NCI-H1694 treated with DMSO at 0.1 percent for 48 hours (cell line): ENCODE measurements around the gene CPSF4.
A peak's percentile ranks its signal among the peaks of the same experiment; 100 is the strongest.

ENCODE experiments used
- DNase-seq: peaks from one replicate; lab custom pipeline; 2025; lab: John Stamatoyannopoulos, UW

Gene CPSF4

GRCh38 chr7:99438573-99439480 lies at the start of gene CPSF4, which contains the start of gene PTCD1:
Gene CPSF4 (plus strand): TSS chr7:99438943. CDS start chr7:99439083, 140 bp downstream.
Gene PTCD1 (minus strand): TSS chr7:99438798. CDS start chr7:99435242, 3,556 bp downstream.
- peak; percentile 83 for DNase-seq

- no peak for DNase-seq
Observed at GRCh38 chr7:99389772-99390171, 49.0 kb upstream of the CPSF4 start.

GRCh38 chr7:99390941-99391602 lies 47.7 kb upstream of the CPSF4 start:
- DNase-seq, result no peak

GRCh38 chr7:99392046-99392445 lies 46.7 kb upstream of the CPSF4 start:
- no peak for DNase-seq

GRCh38 chr7:99392659-99393354 lies 45.9 kb upstream of the CPSF4 start:
- DNase-seq, result no peak

- no peak for DNase-seq
Observed at GRCh38 chr7:99393355-99394187, 45.2 kb upstream of the CPSF4 start.

- DNase-seq, result no peak
Observed at GRCh38 chr7:99394188-99394502, 44.6 kb upstream of the CPSF4 start.

- no peak for DNase-seq
Observed at GRCh38 chr7:99395616-99396327, 43.0 kb upstream of the CPSF4 start.

GRCh38 chr7:99396418-99397296 lies 42.1 kb upstream of the CPSF4 start:
- no peak for DNase-seq

- DNase-seq, result no peak
Observed at GRCh38 chr7:99397297-99397983, 41.3 kb upstream of the CPSF4 start.

- no peak for DNase-seq
Observed at GRCh38 chr7:99398891-99399445, 39.8 kb upstream of the CPSF4 start.

GRCh38 chr7:99399597-99399996 lies 39.1 kb upstream of the CPSF4 start:
- DNase-seq, result no peak

- DNase-seq, result no peak
Observed at GRCh38 chr7:99402854-99403253, 35.9 kb upstream of the CPSF4 start.

GRCh38 chr7:99403764-99404163 lies 35.0 kb upstream of the CPSF4 start:
- DNase-seq, result no peak

- DNase-seq, result no peak
Observed at GRCh38 chr7:99404235-99404976, 34.3 kb upstream of the CPSF4 start.

- DNase-seq, result no peak
Observed at GRCh38 chr7:99404977-99405320, 33.8 kb upstream of the CPSF4 start.

GRCh38 chr7:99406557-99406956 lies 32.2 kb upstream of the CPSF4 start:
- no peak for DNase-seq

GRCh38 chr7:99407872-99408378 lies 30.8 kb upstream of the CPSF4 start:
- DNase-seq, result no peak
